K562 (cell line): ENCODE results near the gene BRDT. TPM values are rescaled to one million over a fixed set of nuclear protein-coding genes. Genes with fewer than 3 reads are reported as not detected.

Experiments used
- ATAC-seq: fragments of 200-7000 bp; cut with Tn5 transposase; 3 replicates; pipeline ENCODE4 v1.9.1; 2020; ENCODE audit warnings: moderate library complexity
- BruUV-seq: library from RNA; stranded (reverse); fragments of 400-500 nt; replicated peaks from 2 replicates; lab custom pipeline; 2021; lab: Mats Ljungman, UMichigan
- CTCF ChIA-PET: fragments of 300-600 bp; formaldehyde crosslinking; extraction: SDS; loops from one replicate; lab custom pipeline; 2021; ENCODE audit warnings: low intra/inter-chr PET ratio; lab: Yijun Ruan, JAX
- POLR2A ChIA-PET: fragments of 300-600, 350-650 bp; sonication (Branson Sonifier 250); formaldehyde crosslinking; extraction: SDS; loops from one replicate; lab custom pipeline; 2021; ENCODE audit warnings: antibody characterized with exemption, inconsistent platforms; lab: Yijun Ruan, JAX
- DNase-seq, 4 experiments: peaks; one replicate each; pipeline versions ENCODE4 v3.0.0 to v3.0.0-alpha.2; 2011 to 2018; ENCODE audit warnings: low spot score in 3 of 4, mixed read lengths in 3 of 4; ENCODE audit errors: extremely low read depth in 1 of 4
- FAIRE-seq: peaks from 2 replicates; lab custom pipeline; 2011; peaks lifted over from hg19 to GRCh38; lab: Jason Lieb, UNC
- H2AFZ ChIP-seq: 2 replicates; pipeline ENCODE4 v1.6.0; 2011; ENCODE audit warnings: low read depth, low read length, control low read depth, inconsistent platforms
- H3K27ac ChIP-seq: fragments of 200-600 bp; 3 replicates; pipeline ENCODE4 v1.8.0; 2011; ENCODE audit warnings: low read depth, mild to moderate bottlenecking, control low read depth, inconsistent platforms, low read length, moderate library complexity, mixed read lengths; ENCODE audit errors: extremely low read depth
- H3K27me3 ChIP-seq, 2 experiments: fragments of 300-600 bp in 1 of 2; 2 replicates in 1 of 2; 3 replicates in 1 of 2; pipeline versions ENCODE4 v1.6.0 to v1.8.0; 2011; ENCODE audit warnings: inconsistent platforms in 2 of 2, low read length in 2 of 2, mild to moderate bottlenecking in 1 of 2, mixed read lengths in 1 of 2, moderate library complexity in 1 of 2; ENCODE audit not compliant: control insufficient read depth in 2 of 2, insufficient read depth in 2 of 2
- H3K36me3 ChIP-seq: fragments of 300-600 bp; 3 replicates; pipeline ENCODE4 v1.8.0; 2011; ENCODE audit warnings: mild to moderate bottlenecking, low read length, inconsistent platforms; ENCODE audit not compliant: control insufficient read depth, insufficient read depth
- H3K4me1 ChIP-seq, 2 experiments: fragments of 200-600 bp in 1 of 2; replicated peaks in 1 of 2; 2 replicates in 1 of 2; 3 replicates in 1 of 2; pipeline versions ENCODE4 v1.5.1 to v1.8.0; 2011; ENCODE audit warnings: inconsistent platforms in 2 of 2, low read length in 2 of 2, mild to moderate bottlenecking in 1 of 2, mixed read lengths in 1 of 2, moderate library complexity in 1 of 2; ENCODE audit not compliant: control insufficient read depth in 2 of 2, insufficient read depth in 2 of 2
- H3K4me2 ChIP-seq: 2 replicates; pipeline ENCODE4 v1.6.1; 2011; ENCODE audit warnings: low read length, control low read depth, inconsistent platforms, mixed read lengths; ENCODE audit not compliant: insufficient read depth
- H3K4me3 ChIP-seq: fragments of 200-600 bp; sonication (generic), shearing (Covaris generic); 2 replicates; pipeline ENCODE4 v1.5.1; 2016; ENCODE audit warnings: control low read depth, inconsistent platforms
- H3K79me2 ChIP-seq: fragments of 200-600 bp; 3 replicates; pipeline ENCODE4 v1.8.0; 2011; ENCODE audit warnings: low read length, inconsistent platforms; ENCODE audit not compliant: control insufficient read depth, insufficient read depth
- H3K9ac ChIP-seq, 2 experiments: 2 replicates each; pipeline versions ENCODE4 v1.6.0 to v1.6.1; 2011; ENCODE audit warnings: low read depth in 2 of 2, low read length in 2 of 2, control low read depth in 1 of 2, inconsistent platforms in 1 of 2, mild to moderate bottlenecking in 1 of 2, mixed read lengths in 1 of 2; ENCODE audit not compliant: insufficient read depth in 1 of 2
- H3K9me1 ChIP-seq: one replicate; pipeline ENCODE4 v1.6.0; 2011; ENCODE audit warnings: inconsistent platforms, mild to moderate bottlenecking, low read length, moderate library complexity; ENCODE audit not compliant: control insufficient read depth, insufficient read depth
- H3K9me3 ChIP-seq: replicated peaks from 2 replicates; pipeline ENCODE4 v1.5.1; 2011; ENCODE audit warnings: low read depth, low read length, inconsistent platforms; ENCODE audit not compliant: control insufficient read depth, insufficient read depth
- H4K20me1 ChIP-seq: replicated peaks from 2 replicates; pipeline ENCODE4 v1.6.1; 2011; ENCODE audit warnings: low read length, inconsistent platforms, mixed read lengths; ENCODE audit not compliant: control insufficient read depth, insufficient read depth
- BHLHE40 ChIP-seq: IDR thresholded peaks from 2 replicates; pipeline ENCODE4 v1.6.1; 2011; ENCODE audit warnings: low read length, improper control_type of control experiment
- GABPB1 ChIP-seq: sonication (generic); formaldehyde crosslinking; IDR thresholded peaks from 2 replicates; pipeline ENCODE4 v1.8.0; 2022; ENCODE audit warnings: mild to moderate bottlenecking, missing genetic modification reagents
- HNRNPL ChIP-seq: fragments of 200-400 bp; formaldehyde crosslinking; IDR thresholded peaks from 2 replicates; pipeline ENCODE4 v1.6.1; 2017; ENCODE audit warnings: low read depth, mild to moderate bottlenecking, low read length
- JUNB ChIP-seq: fragments of 450-650 bp; formaldehyde crosslinking; conservative IDR thresholded peaks from 2 replicates; pipeline ENCODE4 v1.4.0; 2020; ENCODE audit warnings: mild to moderate bottlenecking
- LCOR ChIP-seq: sonication (generic); formaldehyde crosslinking; IDR thresholded peaks from 2 replicates; pipeline ENCODE4 v1.8.0; 2022; ENCODE audit warnings: mild to moderate bottlenecking, missing genetic modification reagents
- POLR3G ChIP-seq: IDR thresholded peaks from 2 replicates; pipeline ENCODE4 v1.6.1; 2011; ENCODE audit not compliant: insufficient read length, insufficient replicate concordance; ENCODE audit errors: extremely low read depth
- RCOR1 ChIP-seq, 2 experiments: IDR thresholded peaks; 2 replicates each; pipeline ENCODE4 v1.6.1; 2012; ENCODE audit warnings: low read depth in 2 of 2, low read length in 2 of 2, borderline replicate concordance in 1 of 2, improper control_type of control experiment in 1 of 2
- SMAD3 ChIP-seq: fragments of 450-650 bp; formaldehyde crosslinking; conservative IDR thresholded peaks from 2 replicates; pipeline ENCODE4 v1.4.0; 2020; ENCODE audit warnings: mild to moderate bottlenecking
- SMARCC2 ChIP-seq: fragments of 450-650 bp; IDR thresholded peaks from 2 replicates; pipeline ENCODE4 v1.6.1; 2017; ENCODE audit warnings: antibody characterized with exemption, moderate library complexity, mild to moderate bottlenecking, low read depth
- SRSF7 ChIP-seq: fragments of 200-400 bp; formaldehyde crosslinking; optimal IDR thresholded peaks from 2 replicates; pipeline ENCODE3; 2017; ENCODE audit warnings: mild to moderate bottlenecking, low read depth, low read length
- ZNF644 ChIP-seq: fragments of 200-800 bp; sonication (Bioruptor generic); IDR thresholded peaks from 2 replicates; pipeline ENCODE4 v1.6.1; 2016; ENCODE audit warnings: low read depth, missing genetic modification characterization, missing compliant biosample characterization
- ZNF668 ChIP-seq: fragments of 250-450 bp; sonication (Bioruptor Pico); IDR thresholded peaks from 2 replicates; pipeline ENCODE4 v1.8.0; 2022; ENCODE audit warnings: mild to moderate bottlenecking, inconsistent platforms
- WGBS: fragments of 100-300 bp; shearing (Covaris generic); methylation state at CpG from one replicate; pipeline ENCODE4 v1.1.6; 2016; ENCODE audit warnings: low coverage, mixed read lengths; ENCODE audit not compliant: insufficient coverage; ENCODE audit errors: missing lambda C conversion rate; 5-methylcytosine and 5-hydroxymethylcytosine counted together
- in situ Hi-C: fragments of 300-500 bp; cut with MboI; formaldehyde crosslinking; loops from 4 replicates; pipeline ENCODE4 v1.15.0; 2018; ENCODE audit warnings: inconsistent platforms, mixed read lengths
- intact Hi-C: fragments of 100-400 bp; cut with micrococcal nuclease; formaldehyde crosslinking; loops from 2 replicates; pipeline ENCODE4 v1.14.2; 2022
- polyA plus RNA-seq, 8 experiments: library from polyadenylated mRNA; depleted of rRNA in 4 of 8; stranded (reverse) in 5 of 8; unstranded in 3 of 8; fragments of >200 nt; fragmentation: Nextera tagmentation in 2 of 8; fragmentation: Illumina TruSeq in 1 of 8; extraction: Ambion mirVana in 2 of 8; extraction: Trizol in 1 of 8; gene quantifications; 2 replicates each; pipeline versions ENCODE4 v1.2.1 to v1.2.3, GENCODE V29; 2011 to 2014; ENCODE audit warnings: inconsistent platforms in 1 of 8, missing spikeins in 1 of 8
- total RNA-seq, 7 experiments: library from RNA; depleted of rRNA in 6 of 7; stranded (reverse); fragments of >200 nt in 6 of 7; fragmentation: Illumina TruSeq in 2 of 7; extraction: Trizol in 2 of 7; gene quantifications; 2 replicates each; pipeline versions ENCODE4 v1.2.1 to v1.2.3, GENCODE V29; 2011 to 2021; ENCODE audit warnings: low replicate concordance in 1 of 7
- TF ChIP-seq, protein P1 (sequence below): fragments of 450-650 bp; IDR thresholded peaks from 2 replicates; pipeline ENCODE4 v1.6.1; 2017; ENCODE audit warnings: antibody characterized with exemption

BRDT gene
- total and polyA plus RNA-seq, 9 of the 15 experiments (the other 6 are each of a cell fraction or from before 2014, with no cell fraction given): 0.01 TPM; not detected in 8

DNA sequence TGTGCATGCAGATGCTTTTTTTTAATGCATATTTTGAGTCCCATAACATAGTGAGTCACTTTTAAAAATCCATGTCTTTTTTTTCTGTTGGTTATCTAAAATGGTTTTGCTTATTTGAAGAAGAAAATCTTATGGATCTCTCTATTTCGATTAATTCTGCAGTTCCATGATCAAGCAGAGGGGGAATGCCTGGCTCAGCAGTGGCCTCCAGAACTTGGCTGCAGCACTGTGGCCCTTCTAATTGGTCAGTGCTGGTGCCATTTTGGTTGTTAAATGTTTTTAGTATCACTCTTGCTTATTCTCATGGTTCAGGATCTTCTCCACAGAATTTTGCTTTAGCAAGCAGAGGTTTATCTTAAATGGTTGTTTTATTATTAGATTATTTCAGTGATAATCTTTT lies 91.8 kb downstream of the BRDT start:
- Histone ChIP-seq H3K27me3 (peaks cover 6 to 13% of the 10 kb centered on the region in 2 experiments; a peak in 3 of 5 replicates), H3K4me2 (no peak overlapping the region), H3K36me3 (no peaks in the 10 kb centered on the region), H2AFZ (no peak overlapping the region), H3K9me1 (no peaks in the 10 kb centered on the region), H3K79me2 (no peaks in the 10 kb centered on the region), H4K20me1 (no peaks in the 10 kb centered on the region), H3K9me3 (no peaks in the 10 kb centered on the region), H3K4me1 (no peaks in the 10 kb centered on the region), H3K9ac (no peak overlapping the region), H3K4me3 (no peak overlapping the region), H3K27ac (no peak overlapping the region)
- intact Hi-C loops (no loop called here), in situ Hi-C loops (no loop called here)
- ChIA-PET POLR2A (no interaction called here), CTCF (no interaction called here)
- no TSS peak for BruUV-seq
- TF ChIP-seq SMAD3 (no peak), SMARCC2 (no peak), ZNF644 (tag) (no peak), LCOR (CRISPR knock-in tag) (no peak), GABPB1 (CRISPR knock-in tag) (no peak), RCOR1 (IDR thresholded peaks at IDR 0.05; ENCODE audit: borderline replicate concordance in 1 of 2, low read depth in 2 of 2, low read length in 2 of 2) (no peak), HNRNPL (no peak)
- FAIRE-seq (no peak), DNase-seq (no peak), ATAC-seq (0 out of 3 replicates have a peak, but pooled peaks have one; percentile 31)
- WGBS: 0% methylated on average over 1 of the region's 1 CpG

DNA sequence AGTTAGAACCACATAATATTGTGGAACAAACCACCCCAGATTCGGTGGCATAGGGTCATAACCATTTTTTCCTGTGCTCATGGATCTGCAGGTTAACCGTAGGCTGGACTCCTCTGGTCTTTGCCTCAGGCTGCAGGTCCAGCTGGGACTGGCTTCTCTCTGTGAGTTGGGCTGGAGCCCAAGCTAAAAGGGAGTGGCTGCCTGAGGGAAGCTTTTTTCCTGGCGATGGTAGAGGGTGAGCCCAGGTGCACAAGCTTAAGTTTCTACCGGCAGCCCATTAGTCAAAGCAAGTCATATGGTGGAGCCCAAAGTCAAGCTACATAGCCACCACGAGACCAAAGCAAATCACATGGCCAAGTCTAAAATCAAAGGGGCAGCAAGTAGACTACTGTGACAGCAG lies 94.4 kb downstream of the BRDT start:
- Histone ChIP-seq H3K27me3 (peaks cover 2 to 9% of the 10 kb centered on the region in 2 experiments; a peak in 1 of 5 replicates), H3K9me1 (no peaks in the 10 kb centered on the region), H2AFZ (no peak overlapping the region), H4K20me1 (no peaks in the 10 kb centered on the region), H3K27ac (no peak overlapping the region), H3K36me3 (no peaks in the 10 kb centered on the region), H3K4me3 (no peak overlapping the region), H3K9ac (no peak overlapping the region), H3K4me1 (no peaks in the 10 kb centered on the region), H3K79me2 (no peaks in the 10 kb centered on the region), H3K9me3 (no peaks in the 10 kb centered on the region), H3K4me2 (no peak overlapping the region)
- DNase-seq: no peak
- FAIRE-seq: no peak
- in situ Hi-C loops: no loop called here
- CTCF ChIA-PET: interaction anchor here (0.5 kb wide), 1 partner anchor 11 kb away, joined by 3 read pairs; no protein-coding TSS in a partner anchor
- 0% methylated on average over 5 of the region's 5 CpGs for WGBS
- intact Hi-C loops: no loop called here
- no peak for ATAC-seq
- POLR2A ChIA-PET: no interaction called here
- BruUV-seq: no TSS peak
- TF ChIP-seq, protein P1, sequence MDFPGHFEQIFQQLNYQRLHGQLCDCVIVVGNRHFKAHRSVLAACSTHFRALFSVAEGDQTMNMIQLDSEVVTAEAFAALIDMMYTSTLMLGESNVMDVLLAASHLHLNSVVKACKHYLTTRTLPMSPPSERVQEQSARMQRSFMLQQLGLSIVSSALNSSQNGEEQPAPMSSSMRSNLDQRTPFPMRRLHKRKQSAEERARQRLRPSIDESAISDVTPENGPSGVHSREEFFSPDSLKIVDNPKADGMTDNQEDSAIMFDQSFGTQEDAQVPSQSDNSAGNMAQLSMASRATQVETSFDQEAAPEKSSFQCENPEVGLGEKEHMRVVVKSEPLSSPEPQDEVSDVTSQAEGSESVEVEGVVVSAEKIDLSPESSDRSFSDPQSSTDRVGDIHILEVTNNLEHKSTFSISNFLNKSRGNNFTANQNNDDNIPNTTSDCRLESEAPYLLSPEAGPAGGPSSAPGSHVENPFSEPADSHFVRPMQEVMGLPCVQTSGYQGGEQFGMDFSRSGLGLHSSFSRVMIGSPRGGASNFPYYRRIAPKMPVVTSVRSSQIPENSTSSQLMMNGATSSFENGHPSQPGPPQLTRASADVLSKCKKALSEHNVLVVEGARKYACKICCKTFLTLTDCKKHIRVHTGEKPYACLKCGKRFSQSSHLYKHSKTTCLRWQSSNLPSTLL: no peak
- no peak for TF ChIP-seq BHLHE40
- no peak for TF ChIP-seq POLR3G
- no peak for TF ChIP-seq SRSF7
- no peak for TF ChIP-seq ZNF668 (CRISPR knock-in tag)
- no peak for TF ChIP-seq JUNB (CRISPR knock-in tag)
